ENCODE measurements around the gene PLAAT4. TPM values are rescaled to one million over a fixed set of nuclear protein-coding genes. Genes with fewer than 3 reads are reported as not detected.

PLAAT4 gene
- total and polyA plus RNA-seq, 2 of the 8 experiments (the other 6 are each of a cell fraction or from before 2014, with no cell fraction given), result 2.8 to 4.1 TPM

- POLR2A ChIA-PET (ENCODE audit: partially characterized antibody), result interaction anchor here (1.3 to 3.0 kb wide), 3 partner anchors 13 to 25 kb away, joined by 5 to 17 read pairs (median 9); partner anchors contain the start of gene PLAAT5
- peaks cover 10 to 19% (median 15%) of the 10 kb centered on the region in 4 experiments for H3K4me1 ChIP-seq (replicated peaks in 1 of 4; ENCODE audit: control insufficient read depth in 3 of 4, insufficient read depth in 4 of 4, low read length in 3 of 4)
- H2BK15ac ChIP-seq (ENCODE audit: low read length), result peak overlapping the region; percentile 46; the same call in 1 of the 2 replicates
- no peak overlapping the region for H3K4ac ChIP-seq (replicated peaks; ENCODE audit: insufficient read length, low read depth, low read length)
- peak overlapping the region in 1 of 2 experiments; percentile 7; a peak in 1 of 4 replicates for H3K4me2 ChIP-seq (ENCODE audit: insufficient read depth in 1 of 2, low read depth in 2 of 2, low read length in 2 of 2)
- H3K79me1 ChIP-seq (ENCODE audit: low read depth, low read length), result no peaks in the 10 kb centered on the region
- H4K91ac ChIP-seq (replicated peaks; ENCODE audit: insufficient read length, low read length), result no peak overlapping the region
- H3K18ac ChIP-seq (ENCODE audit: extremely low read depth, low read length), result peak overlapping the region; percentile 40; the same call in 1 of the 2 replicates
- WGBS, 2 experiments (ENCODE audit: extremely low coverage in 1 of 2, insufficient coverage in 1 of 2, insufficient read length in 1 of 2, insufficient replicate concordance in 2 of 2, low coverage in 1 of 2, low lambda C conversion rate in 2 of 2, missing lambda C conversion rate in 1 of 2), result 96% methylated on average over 1 of the region's 1 CpG; no CpG with 5 or more reads in 1 of the 2 experiments
- DNase-seq (ENCODE audit: low read depth in 1 of 2, low spot score in 2 of 2) (no peak), FAIRE-seq (peak; percentile 13)
- H2AK5ac ChIP-seq (ENCODE audit: low read depth, low read length), result peak overlapping the region; percentile 5; the same call in 1 of the 2 replicates
- no peaks in the 10 kb centered on the region for H3K23me2 ChIP-seq (ENCODE audit: low read depth, low read length)
- no peak overlapping the region for H3K9ac ChIP-seq (replicated peaks in 1 of 4; ENCODE audit: extremely low read depth in 1 of 4, low read depth in 3 of 4, low read length in 3 of 4)
- no peaks in the 10 kb centered on the region for H4K20me1 ChIP-seq (replicated peaks in 1 of 2; ENCODE audit: control insufficient read depth in 1 of 2, insufficient read depth in 2 of 2, low read length in 2 of 2)
- CTCF ChIA-PET (ENCODE audit: partially characterized antibody), result interaction anchor here (1.4 to 8.2 kb wide), 3 partner anchors 14 to 41 kb away, joined by 4 to 97 read pairs (median 54); partner anchors contain the start of gene PLAAT5
- no peak overlapping the region; a peak in 1 of 8 replicates for H3K4me3 ChIP-seq (ENCODE audit: extremely low read depth in 1 of 4, insufficient read depth in 2 of 4, low read depth in 3 of 4, low read length in 4 of 4)
- peak overlapping the region; percentile 93; the same call in 1 of the 2 replicates for H2BK5ac ChIP-seq (ENCODE audit: low read depth, low read length)
- no peak overlapping the region for H3K14ac ChIP-seq (ENCODE audit: insufficient read length)
- 0 out of 8 replicates have a peak, but pooled peaks cover 0 to 3% (median 0%) of the 10 kb centered on the region in 4 experiments for H3K36me3 ChIP-seq (ENCODE audit: control insufficient read depth in 2 of 4, insufficient read depth in 4 of 4, low read length in 3 of 4)
- no peaks in the 10 kb centered on the region for H3K9me3 ChIP-seq (ENCODE audit: insufficient read depth in 2 of 2, low read depth in 1 of 2, low read length in 1 of 2)
- no peaks in the 10 kb centered on the region for H3K27me3 ChIP-seq (replicated peaks in 1 of 4; ENCODE audit: control insufficient read depth in 3 of 4, extremely low read depth in 1 of 4, insufficient read depth in 3 of 4, low read length in 3 of 4)
- TF ChIP-seq ATF2 (IDR thresholded peaks at IDR 0.05; ENCODE audit: low read length) (no peak), POU5F1 (IDR thresholded peaks at IDR 0.05; ENCODE audit: low read depth, low read length) (peak; percentile 54; the same call in 1 of the 2 replicates)
- H4K5ac ChIP-seq (ENCODE audit: insufficient read length, low read depth, low read length), result no peak overlapping the region
- H2BK20ac ChIP-seq (ENCODE audit: low read length), result peak overlapping the region; percentile 2; the same call in 1 of the 2 replicates
- H3K79me2 ChIP-seq (ENCODE audit: control insufficient read depth in 1 of 2, insufficient read depth in 2 of 2, low read length in 2 of 2), result no peaks in the 10 kb centered on the region
- no peak overlapping the region for H3K56ac ChIP-seq (replicated peaks; ENCODE audit: insufficient read length, low read depth, low read length)
- H3K27ac ChIP-seq (ENCODE audit: low read depth, low read length), result no peak overlapping the region
- no peak overlapping the region for H2AFZ ChIP-seq (ENCODE audit: low read length)
- no peak overlapping the region for H4K8ac ChIP-seq (ENCODE audit: extremely low read depth, insufficient read depth, low read length)
- H2BK120ac ChIP-seq (replicated peaks; ENCODE audit: low read depth, low read length), result no peak overlapping the region
- H3K23ac ChIP-seq (ENCODE audit: insufficient read length), result no peak overlapping the region
- H2BK12ac ChIP-seq (ENCODE audit: low read depth, low read length), result 0 out of 2 replicates have a peak overlapping the region, but pooled peaks have one; percentile 81
Measured at GRCh38 chr11:63504054-63504453, 32.6 kb upstream of the PLAAT4 start.

Data from H1 (cell line).